Glomerular endothelial cell (primary cell): ENCODE data around the gene MED15. TPM values are rescaled to one million over a fixed set of nuclear protein-coding genes. Genes with fewer than 3 reads are reported as not detected.
"Not testable (repeated sequence)": the region's sequence is repeated elsewhere in the genome, so short reads cannot be mapped to it uniquely, and the experiment has no call there.

Source experiments
- DNase-seq: peaks from one replicate; pipeline ENCODE4 v3.0.0-alpha.2; 2011; ENCODE audit warnings: low read depth, low spot score; ENCODE audit errors: extremely low read depth
- total RNA-seq: library from RNA; depleted of rRNA; stranded (reverse); fragments of >200 nt; gene quantifications from 2 replicates; pipeline ENCODE4 v1.2.3, GENCODE V29; 2015

MED15 gene
- total RNA-seq, 1 donor from 2014 or later: 108 TPM

DNA sequence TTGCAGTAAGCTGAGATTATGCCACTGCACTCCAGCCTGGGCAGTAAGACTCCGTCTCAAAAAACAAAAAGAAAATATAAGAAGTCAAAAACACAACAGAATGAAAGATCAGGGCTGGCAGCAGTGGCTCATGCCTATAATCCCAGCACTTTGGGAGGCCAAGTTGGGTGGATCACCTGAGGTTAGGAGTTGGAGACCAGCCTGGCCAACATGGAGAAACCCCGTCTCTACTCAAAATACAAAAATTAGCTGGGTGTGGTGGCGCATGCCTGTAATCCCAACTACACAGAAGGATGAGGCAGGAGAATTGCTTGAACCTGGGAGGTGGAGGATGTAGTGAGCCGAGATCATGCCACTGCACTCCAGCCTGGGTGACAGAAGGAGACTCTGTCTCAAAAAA is 87.1 kb downstream of the MED15 start:
- DNase-seq: not testable (repeated sequence)

DNA sequence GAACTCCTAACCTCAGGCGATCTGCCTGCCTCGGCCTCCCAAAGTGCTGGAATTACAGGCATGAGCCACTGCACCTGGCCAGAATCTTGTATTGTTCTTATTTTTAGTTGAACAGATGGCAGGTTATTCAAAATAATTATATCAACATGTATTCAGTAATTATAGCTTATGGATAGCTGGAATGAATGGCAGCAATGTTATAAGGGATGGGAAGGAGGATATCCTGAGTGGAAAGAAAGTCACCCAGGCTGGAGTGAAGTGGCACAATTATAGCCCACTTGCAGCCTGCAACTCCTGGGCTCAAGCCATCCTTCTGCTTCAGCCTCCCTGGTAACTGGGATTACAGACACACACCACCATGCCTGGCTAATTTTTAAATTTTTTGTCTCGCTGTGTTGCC is 88.1 kb downstream of the MED15 start:
- no peak for DNase-seq

DNA sequence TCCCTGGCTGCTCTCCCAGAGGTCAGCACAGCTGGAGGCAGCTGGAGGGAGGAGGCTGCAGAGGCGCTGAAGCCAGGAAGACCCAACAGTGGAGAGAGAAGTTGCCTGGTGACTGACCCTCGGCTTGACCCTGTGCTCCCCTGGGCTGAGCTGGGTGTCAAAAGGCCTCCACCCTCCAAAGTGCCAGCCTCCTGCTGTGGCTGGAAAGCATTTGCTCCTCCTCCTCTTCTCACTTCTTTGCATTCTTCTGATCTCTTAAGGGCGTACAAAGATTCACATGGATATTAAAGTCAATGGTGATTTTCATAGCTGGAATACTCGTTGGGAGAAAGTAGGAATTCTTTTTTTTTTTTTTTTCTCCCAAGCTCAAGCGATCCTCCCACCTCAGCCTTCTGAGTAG is 91.7 kb downstream of the MED15 start:
- DNase-seq: no peak

DNA sequence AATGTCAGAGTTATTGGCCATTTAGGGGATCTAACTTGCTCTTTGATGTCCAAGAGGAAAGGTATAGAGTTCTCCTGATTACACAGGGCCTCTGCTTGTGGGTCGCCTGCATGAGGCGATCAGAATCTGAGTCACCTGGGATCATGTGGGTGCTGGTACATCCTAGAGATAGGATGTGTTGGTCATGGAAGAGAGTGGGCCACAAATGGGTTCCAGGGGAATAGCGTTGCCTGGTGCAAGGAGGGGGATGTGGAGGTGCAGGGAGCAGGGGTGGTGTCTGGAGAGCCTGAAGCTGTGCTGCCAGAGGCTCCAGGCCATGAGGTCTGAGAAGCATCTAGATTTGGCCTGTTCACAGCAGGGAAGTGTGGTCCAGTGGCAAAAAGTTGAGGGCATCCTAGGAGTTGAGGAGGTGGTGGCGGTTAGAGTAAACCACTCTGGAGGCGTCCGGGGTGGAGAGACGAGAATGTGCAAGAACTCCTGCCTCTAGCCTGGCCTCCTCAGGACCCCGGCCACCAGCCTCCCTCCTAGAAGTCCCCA is 92.8 kb downstream of the MED15 start:
- DNase-seq: no peak

DNA sequence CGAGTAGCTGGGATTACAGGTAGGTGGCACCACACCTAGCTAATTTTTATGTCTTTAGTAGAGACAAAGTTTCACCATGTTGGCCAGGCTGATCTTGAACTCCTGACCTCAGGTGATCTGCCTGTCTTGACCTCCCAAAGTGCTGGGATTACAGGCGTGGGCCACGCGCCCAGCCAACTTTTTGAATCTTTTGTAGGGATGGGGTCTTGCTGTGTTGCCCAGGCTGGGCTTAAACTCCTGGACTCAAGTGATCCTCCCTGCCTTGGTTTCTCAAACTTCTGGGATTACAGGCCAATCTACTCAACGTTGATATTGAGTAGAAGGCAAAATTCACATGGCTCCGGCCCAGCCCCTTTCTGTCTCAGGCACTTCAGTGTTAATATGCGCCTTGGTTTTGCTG is 93.9 kb downstream of the MED15 start:
- DNase-seq: no peak

DNA sequence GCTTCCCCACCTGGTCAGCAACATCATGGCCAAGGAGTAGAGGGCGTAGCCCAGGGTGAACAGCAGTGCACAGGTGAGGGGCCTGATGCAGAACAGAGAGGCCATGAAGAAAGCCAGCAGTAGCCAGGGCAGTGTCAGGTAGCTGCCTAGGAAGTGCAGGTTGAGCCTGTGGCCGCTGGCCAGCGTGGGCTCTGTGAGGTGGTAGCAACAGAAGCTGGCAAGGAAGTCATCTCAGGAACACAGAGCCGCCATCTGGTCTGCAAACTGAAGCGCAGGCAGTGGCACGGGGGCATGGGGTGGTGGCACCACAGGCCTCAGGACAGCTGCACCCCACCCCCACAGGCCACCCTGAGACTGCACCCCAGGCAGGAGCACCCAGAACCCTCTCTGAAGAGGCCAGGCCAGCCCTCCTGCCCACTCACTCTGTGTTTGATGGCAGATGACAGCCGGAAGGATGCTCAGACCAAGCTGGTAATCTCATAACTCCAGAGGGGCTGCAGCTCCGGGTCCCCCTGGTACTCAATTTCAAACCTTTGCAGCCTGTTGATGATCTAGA is 95.3 kb downstream of the MED15 start:
- no peak for DNase-seq

DNA sequence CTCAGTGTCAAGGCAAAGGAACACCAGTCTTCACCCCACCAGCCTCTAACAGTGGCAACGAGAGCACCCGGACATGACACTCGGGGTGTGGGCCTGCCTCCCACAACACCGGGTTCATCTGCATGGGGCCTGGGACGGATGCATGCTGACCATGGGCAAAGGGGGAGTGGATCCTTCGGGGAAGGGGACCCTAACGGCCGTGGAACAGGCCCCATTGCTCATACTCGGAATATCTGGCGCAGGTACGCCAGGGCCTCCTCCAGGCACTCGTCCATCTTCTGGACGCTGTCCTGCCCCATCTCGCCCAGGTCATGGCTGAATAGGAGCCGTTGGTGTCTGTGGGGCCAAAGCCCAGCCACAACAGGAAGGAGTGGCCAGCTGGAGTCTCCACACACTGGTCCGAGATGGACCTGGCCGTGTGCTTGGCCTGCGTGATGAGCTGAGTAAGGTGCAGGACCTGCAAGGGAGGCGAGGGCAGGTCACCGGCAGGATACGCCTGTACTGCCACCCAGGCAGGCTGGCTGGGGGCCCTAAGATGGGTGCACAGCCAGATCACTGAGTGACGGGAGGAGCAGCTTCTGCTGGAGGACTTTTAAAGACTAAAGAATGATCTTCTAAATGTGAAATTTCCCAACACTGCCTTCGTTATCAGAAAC is 96.8 kb downstream of the MED15 start:
- DNase-seq: no peak

DNA sequence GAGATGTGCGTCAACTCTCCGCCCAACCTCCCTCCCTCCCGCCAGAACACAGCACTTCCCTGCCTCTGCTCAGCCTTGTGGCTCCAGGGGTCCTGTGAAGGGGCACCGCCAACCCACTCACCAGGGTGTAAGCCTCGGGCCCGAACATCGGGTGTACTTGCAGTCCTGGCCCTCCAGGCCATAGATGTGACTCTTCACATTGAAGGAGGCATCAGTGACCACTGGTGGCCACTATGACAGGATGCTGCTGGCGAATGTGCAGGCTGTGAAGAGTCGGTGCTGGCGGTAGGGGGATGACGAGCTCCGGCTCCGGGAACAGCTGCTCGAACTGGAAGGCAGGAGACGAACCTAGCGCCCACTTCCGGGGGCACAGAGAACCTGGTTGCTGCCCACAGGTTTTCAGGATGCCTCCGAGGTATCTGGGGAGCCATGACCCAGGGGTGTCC is 97.4 kb downstream of the MED15 start:
- no peak for DNase-seq

DNA sequence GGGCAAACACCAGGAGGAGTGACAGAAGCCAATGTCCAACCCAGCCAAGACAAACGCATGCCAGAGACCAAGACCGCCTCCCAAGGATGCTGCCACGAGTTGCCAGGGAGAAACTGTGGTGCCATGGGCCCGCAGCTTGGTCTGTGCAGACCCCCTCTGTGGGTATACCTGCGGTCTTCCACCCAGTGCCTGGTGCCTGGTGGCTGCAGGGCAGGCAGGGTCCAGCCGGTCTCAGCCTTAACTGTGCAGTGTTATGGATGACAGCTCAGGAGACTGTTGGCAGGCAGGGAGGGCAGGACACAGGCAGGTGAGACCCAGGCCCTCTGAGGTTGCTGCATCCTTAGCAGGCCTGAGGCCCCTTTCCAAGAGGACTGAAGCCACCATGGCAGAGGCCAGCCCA is 97.9 kb downstream of the MED15 start:
- DNase-seq: no peak

DNA sequence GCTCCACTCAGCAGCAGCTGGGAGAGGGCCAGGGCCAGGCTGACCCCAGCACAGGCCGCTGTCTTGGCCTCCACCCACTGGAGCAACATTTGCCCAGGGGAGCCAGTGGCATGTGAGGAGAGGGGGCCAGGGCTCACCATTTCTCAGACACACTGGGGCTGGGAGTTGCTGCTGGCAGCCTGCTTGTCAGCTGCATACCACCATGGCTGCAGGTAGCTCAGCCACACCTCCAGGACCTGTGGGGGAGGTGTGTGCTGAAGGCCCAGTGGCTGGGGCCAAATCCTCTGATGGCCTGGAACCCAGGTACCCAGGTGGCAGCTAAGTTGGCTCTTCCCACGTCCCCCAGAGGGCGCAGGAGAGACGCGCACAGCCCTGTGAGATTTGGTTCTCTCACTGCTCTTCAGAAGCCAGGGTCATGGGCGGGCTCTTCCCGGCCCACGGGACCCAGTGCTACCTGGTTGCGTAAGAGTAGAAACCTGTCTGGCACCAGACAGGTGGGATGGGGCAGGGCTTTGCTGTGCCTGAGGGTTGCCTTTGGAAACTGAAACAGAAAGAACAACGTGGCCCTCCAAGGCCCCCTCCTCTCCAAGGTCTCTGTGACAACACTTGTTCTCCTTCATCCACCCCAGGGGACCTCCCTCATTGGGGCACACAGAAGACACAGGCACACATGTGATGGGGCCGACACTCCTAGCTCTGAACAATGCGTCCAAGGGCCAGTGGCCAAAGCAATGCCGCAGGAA is 98.8 kb downstream of the MED15 start:
- DNase-seq: peak; percentile 9

DNA sequence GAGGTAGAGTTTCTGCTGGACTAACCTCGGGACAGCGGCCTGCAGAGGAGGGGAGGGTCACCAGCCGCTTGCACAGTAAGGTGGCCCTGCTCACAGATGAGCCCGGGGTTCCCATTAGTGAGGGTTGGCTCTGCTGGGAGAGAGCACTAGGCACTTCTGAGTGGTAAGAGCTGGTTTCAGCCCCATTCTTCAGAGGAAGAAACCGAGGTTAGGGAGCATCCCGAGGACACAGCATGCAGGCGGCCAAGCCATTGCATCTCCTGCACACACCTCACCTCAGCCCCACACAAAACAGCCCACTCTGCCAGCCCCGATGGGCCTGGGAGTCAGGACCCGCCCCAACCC is 99.3 kb downstream of the MED15 start:
- DNase-seq: no peak

DNA sequence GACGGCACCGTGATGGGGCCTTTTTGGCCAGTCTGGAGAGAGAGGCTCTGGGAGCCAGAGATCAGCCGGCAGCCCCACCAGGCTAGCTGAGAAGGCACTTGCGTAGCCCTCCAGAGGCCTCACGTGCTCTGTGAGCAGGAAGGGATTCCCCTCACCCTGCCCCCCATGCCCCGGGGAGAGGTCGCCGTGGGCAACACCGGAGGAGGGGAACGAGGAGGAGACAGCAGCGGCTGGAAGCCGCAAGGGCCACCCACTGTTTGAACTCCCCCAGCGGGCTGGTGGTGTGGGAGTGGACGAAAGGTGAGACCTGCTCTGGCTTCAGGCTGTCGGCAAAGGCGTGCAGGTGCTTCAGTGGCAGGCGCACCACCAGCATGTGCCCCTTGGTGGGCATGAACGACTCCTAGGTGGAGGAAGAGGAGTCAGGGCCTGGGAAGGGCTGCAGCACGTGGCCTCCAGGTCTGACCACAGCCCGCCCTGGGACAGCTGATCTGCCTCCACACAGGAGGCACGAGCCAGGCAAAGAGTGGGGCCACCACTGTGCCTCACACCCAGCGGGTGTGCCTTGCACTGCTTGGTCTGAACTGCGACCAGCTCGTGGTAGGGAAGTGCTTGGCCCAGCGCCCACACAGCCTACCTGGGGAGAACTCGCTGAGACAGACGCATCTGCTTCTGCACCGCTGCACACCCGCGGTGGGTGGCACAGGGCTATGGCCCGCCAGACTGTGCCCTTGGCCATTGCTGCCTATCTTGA is 99.9 kb downstream of the MED15 start:
- no peak for DNase-seq

DNA sequence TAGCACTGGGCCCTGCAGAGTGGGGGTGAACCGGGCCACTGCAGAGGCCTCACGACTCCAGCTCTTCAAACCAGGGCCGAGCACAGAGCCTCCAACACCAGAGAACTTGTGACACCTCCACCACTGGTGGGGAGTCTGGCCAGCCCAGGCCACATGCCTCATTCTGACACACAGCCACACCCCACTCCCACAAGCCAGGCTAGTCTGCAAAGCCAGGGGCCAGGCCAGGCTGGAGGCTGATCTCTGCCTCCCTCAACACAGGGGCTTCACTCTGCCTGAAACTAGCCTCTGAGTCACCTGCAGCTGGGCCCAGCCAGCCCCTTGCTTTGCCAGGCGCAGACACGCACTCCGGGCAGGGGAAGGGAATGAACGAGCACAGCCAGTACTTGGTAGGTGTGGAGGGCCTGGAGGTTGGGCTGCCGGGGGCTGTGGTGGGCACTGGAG is 102.9 kb downstream of the MED15 start:
- no peak for DNase-seq

DNA sequence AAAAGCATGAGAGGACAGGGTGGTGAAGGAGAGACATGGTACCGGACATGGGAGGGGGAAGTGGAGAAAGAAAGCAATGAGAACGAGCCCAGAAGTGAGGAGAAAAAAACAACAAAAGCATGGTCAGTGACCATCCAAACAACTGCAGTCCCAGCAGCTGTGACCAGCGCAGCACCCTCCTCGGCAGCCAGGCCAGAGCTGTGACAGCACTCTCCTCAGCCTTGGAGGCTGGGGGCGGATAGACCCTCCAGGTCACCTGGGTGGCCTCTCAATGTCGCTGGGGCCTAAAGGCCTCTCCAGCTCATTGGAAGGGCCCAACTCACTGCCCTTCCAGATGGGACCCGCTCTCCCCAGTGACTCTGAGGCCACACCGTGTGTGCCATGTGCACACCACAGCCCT is 103.3 kb downstream of the MED15 start:
- DNase-seq: no peak

DNA sequence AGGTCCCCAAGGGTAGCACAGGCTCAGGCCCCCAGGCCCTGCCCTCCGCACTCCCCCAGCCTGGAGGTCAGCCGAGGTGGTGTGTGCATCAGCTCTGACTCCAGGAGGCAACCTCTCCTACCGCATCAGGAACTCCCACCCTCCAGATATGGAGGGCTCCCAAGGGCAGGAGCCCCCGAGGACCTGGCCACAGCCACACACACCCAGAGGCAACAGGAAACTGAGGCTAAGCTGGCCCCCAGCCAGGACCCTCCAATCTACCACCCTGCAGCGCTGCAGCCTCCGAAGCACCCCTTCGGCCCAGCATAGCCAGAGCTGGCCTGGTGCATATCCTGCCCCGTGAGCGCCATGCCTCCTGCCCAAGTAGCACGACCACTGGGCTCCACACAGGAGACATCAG is 104.0 kb downstream of the MED15 start:
- DNase-seq: no peak

DNA sequence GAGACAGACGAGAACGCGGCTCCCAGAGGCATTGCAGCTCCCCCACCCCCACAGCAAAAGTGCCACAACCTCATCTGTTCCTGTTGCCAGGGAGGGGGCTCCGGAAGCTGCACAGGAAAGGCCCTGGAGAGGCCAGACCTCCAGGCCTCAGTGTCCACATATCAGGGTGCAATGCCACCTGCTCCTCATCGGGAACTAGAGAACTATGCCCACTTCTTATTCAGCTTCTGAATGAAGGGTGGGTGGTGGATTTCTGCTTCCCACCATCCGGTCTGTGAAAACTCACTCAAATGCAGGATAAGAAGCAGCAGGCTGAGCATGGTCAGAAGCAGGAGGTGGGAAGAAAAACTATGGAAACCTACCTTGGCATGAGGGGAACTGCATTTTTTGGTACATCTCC is 105.9 kb downstream of the MED15 start:
- no peak for DNase-seq

DNA sequence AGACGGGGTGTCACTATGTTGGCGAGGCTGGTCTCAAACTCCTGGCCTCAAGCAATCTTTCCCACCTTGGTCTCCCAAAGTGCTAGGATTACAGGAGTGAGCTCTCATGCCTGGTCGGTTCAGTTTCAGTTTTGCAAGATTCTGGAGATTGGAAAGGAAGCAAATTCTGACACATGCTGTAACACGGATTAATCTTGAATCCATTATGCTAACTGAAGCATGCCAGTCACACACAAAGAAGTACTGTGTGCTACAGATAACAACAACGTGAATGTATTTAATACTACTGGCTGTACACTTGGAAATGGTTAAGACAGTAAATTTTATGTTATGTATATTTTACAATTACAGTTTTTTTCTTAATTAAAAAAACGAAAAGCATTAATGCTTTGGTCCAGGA is 107.6 kb downstream of the MED15 start:
- DNase-seq: no peak

DNA sequence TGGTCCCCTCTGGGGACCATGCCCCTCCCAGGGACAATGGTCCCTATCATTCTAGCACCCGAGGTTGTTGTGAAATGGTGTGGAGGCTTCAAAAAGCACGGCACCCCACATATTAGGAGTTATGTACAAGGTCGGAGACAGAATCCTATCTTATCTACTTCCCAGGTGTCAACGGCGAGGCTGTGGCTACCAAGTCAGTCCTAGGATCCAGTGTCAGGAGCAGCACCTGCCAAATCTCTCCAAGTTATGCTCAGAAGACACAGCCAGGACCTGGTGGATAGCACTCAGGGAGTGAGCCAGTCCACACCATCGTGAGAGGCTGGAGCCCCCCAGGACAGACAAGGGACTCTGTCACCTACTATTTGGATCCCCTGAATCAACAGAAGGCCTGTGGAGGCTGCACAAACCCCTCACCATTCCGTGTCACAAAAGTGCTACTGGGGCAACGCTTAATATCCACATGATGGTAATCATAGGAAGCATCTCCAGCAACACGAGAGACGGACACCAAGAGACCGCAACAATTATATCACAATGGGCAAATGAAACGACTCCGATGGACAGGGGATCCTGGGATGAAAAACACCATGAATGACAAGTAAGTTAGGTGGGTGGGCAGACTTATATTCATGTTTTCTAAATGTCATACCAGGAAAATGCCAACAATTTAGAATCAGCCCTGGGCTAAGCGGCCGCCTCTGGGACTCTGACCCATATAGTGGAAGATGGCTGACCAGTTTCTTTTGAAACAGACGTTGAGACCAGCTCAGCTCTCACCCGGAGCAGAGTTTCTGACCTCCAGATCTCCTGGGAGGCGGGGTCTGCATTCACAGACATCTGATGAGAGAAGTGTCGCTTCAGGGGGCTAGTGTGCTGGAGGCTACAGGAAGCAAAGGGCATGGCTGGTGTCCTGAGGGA is 108.4 kb downstream of the MED15 start:
- no peak for DNase-seq

DNA sequence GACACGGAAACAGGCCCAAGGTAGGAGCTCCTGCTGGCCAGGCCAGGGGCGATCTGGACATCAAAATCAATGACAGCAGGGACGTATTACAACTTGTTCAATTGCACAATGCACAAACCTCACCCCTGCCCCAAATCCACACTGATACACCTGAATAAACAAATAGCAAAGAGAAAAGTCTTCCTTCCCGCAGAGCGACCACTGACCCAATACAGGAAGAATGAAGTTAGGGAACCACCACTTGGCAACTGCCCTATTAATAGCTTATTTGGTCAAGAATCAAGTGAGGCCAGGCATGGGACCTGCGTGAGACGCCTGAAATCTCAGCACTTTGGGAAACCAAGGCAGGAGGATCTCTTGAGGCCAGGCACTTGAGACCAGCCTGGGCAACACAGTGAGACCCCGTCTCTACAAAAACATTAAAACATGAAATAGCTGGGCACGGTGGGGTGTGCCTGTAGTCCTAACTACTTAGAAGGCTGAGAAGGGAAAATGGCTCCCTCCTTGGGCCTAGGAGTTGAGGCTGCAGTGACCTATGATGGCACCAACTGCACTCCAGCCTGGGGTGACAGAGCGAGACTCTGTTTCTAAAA is 109.1 kb downstream of the MED15 start:
- DNase-seq: no peak

DNA sequence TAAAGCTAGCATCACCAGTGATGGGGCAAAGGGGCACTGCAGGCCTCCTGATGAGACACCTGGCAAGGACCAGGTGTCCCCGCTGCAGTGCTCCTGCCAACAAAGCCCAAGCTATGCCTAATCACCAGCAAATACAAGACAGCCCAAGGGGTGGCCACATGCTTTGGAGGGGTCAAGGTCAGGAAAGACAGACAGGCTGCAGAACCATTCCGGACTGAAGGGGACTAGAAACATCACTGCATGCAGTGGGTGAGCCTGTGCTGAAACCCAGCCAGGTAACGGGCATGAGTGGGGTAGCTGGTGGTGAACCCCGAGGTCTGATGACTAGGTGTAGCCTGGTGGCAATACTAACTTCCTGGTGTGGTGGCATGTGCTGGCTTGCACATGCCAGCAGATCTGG is 111.1 kb downstream of the MED15 start:
- no peak for DNase-seq
